HG02623 (cell line): ENCODE measurements around the gene MON2.
"Not testable (repeated sequence)": the region's sequence is repeated elsewhere in the genome, so short reads cannot be mapped to it uniquely, and the experiment has no call there.

Experiments
- ATAC-seq: cut with Tn5 transposase; IDR thresholded peaks from one replicate; pipeline ENCODE4 v1.9.1; 2021; ENCODE audit warnings: moderate library complexity; ENCODE audit not compliant: unreplicated experiment

MON2 gene

GRCh38 chr12:62466594-62467491 lies at the start of gene MON2:
Gene MON2, plus strand, starts transcription at chr12:62466826. Its CDS starts 382 bp downstream, at chr12:62467208.
- peak; percentile 98 for ATAC-seq

- ATAC-seq, result no peak
Measured at GRCh38 chr12:62426089-62426488, 40.5 kb upstream of the MON2 start.

- no peak for ATAC-seq
Measured at GRCh38 chr12:62429457-62429856, 37.2 kb upstream of the MON2 start.

- no peak for ATAC-seq
Measured at GRCh38 chr12:62434494-62435302, 31.9 kb upstream of the MON2 start.

GRCh38 chr12:62435303-62436163 lies 31.1 kb upstream of the MON2 start:
- ATAC-seq, result peak; percentile 74

GRCh38 chr12:62436164-62436503 lies 30.5 kb upstream of the MON2 start:
- no peak for ATAC-seq

- no peak for ATAC-seq
Measured at GRCh38 chr12:62438098-62438692, 28.4 kb upstream of the MON2 start.

GRCh38 chr12:62446754-62447452 lies 19.7 kb upstream of the MON2 start:
- no peak for ATAC-seq

- ATAC-seq, result no peak
Measured at GRCh38 chr12:62448436-62448835, 18.2 kb upstream of the MON2 start.

GRCh38 chr12:62455429-62455828 lies 11.2 kb upstream of the MON2 start:
- ATAC-seq, result not testable (repeated sequence)

GRCh38 chr12:62458626-62459025 lies 8.0 kb upstream of the MON2 start:
- ATAC-seq, result no peak

GRCh38 chr12:62459976-62460375 lies 6.7 kb upstream of the MON2 start:
- no peak for ATAC-seq

GRCh38 chr12:62461171-62461837 lies 5.3 kb upstream of the MON2 start:
- ATAC-seq, result not testable (repeated sequence)

GRCh38 chr12:62463252-62463651 lies 3.4 kb upstream of the MON2 start:
- ATAC-seq, result not testable (repeated sequence)

GRCh38 chr12:62466018-62466593 lies 520 bp upstream of the MON2 start:
- ATAC-seq, result peak; percentile 28

GRCh38 chr12:62468397-62468796 lies 1.8 kb downstream of the MON2 start:
- ATAC-seq, result no peak

GRCh38 chr12:62468935-62469334 lies 2.3 kb downstream of the MON2 start:
- ATAC-seq, result no peak

- ATAC-seq, result no peak
Measured at GRCh38 chr12:62469704-62470103, 3.1 kb downstream of the MON2 start.

GRCh38 chr12:62471734-62472133 lies 5.1 kb downstream of the MON2 start:
- ATAC-seq, result no peak
